Measurements from ENCODE around the gene ADRA2C. TPM values are rescaled to one million over a fixed set of nuclear protein-coding genes. Genes with fewer than 3 reads are reported as not detected.
A peak's percentile ranks its signal among the peaks of the same experiment; 100 is the strongest.

Gene ADRA2C
- total and polyA plus RNA-seq, 4 donors: 0.23 to 5.4 (median 1.9) TPM

DNA sequence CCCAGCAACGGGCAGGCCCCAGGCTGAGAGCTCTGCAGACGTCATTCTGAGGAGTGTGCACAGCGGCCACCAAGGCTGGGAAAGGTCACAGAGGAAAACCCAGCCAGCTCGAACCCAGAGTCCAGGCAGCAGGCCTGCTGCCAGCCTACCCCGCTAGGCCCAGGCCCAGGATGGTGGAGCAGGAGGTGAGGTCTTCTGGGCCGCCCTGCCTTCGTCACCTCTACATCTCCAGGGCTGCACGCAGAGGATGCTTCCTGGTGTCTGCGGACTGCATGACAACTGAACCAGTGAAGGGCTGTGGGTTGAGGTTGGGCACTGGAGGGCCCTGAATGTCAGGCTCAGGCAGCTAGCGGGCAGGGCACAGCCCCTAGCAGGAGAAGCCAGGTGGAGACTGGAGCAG lies 5.8 kb upstream of the ADRA2C start:
- H3K36me3 ChIP-seq (ENCODE audit: control insufficient read depth in 4 of 4, insufficient read depth in 4 of 4, low read length in 4 of 4): no peaks in the 10 kb centered on the region
- no peak overlapping the region for H3K9ac ChIP-seq (ENCODE audit: insufficient read depth in 1 of 2, low read length in 2 of 2)
- peaks cover 0 to 5% (median 2%) of the 10 kb centered on the region in 5 donors for H3K4me1 ChIP-seq (ENCODE audit: control insufficient read depth in 5 of 5, insufficient read depth in 5 of 5, low read length in 5 of 5)
- H3K4me3 ChIP-seq: no peak overlapping the region
- 84 to 88% methylated on average over 10 of the region's 10 CpGs for WGBS, 2 donors
- no peak overlapping the region for H3K27ac ChIP-seq (ENCODE audit: low read depth in 1 of 2, low read length in 1 of 2)
- ATAC-seq (ENCODE audit: insufficient read depth, low FRiP score) (no peak), DNase-seq (no peak)
- TF ChIP-seq, protein P1, sequence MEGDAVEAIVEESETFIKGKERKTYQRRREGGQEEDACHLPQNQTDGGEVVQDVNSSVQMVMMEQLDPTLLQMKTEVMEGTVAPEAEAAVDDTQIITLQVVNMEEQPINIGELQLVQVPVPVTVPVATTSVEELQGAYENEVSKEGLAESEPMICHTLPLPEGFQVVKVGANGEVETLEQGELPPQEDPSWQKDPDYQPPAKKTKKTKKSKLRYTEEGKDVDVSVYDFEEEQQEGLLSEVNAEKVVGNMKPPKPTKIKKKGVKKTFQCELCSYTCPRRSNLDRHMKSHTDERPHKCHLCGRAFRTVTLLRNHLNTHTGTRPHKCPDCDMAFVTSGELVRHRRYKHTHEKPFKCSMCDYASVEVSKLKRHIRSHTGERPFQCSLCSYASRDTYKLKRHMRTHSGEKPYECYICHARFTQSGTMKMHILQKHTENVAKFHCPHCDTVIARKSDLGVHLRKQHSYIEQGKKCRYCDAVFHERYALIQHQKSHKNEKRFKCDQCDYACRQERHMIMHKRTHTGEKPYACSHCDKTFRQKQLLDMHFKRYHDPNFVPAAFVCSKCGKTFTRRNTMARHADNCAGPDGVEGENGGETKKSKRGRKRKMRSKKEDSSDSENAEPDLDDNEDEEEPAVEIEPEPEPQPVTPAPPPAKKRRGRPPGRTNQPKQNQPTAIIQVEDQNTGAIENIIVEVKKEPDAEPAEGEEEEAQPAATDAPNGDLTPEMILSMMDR (IDR thresholded peaks at IDR 0.05; ENCODE audit: control extremely low read depth, extremely low read depth): no peak
- peaks cover 0 to 16% (median 3%) of the 10 kb centered on the region in 3 donors for H3K27me3 ChIP-seq (ENCODE audit: control insufficient read depth in 3 of 3, insufficient read depth in 3 of 3, low read length in 2 of 3)
- H3K9me3 ChIP-seq (ENCODE audit: control insufficient read depth in 4 of 4, insufficient read depth in 3 of 4, low read length in 3 of 4): peaks cover 0 to 10% (median 0%) of the 10 kb centered on the region in 4 donors

DNA sequence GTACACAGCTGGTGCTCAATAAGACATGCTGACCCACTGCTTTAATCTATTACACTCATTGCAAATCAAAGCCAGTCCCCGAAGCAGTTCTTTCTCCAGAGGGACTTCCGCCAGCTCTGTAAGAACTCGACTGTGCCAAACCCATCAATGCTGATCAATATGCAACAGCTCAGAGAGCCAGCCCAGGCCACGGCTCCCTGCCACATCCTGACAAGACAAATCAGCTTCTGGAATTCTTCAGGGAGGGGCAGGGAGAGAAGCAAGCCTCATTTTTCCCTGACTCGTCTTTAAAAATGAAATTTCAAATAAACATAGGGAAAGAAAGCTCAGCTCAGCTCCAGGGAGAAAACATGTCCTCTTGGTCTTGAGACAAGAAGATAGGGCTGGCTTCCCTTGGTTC lies 5.3 kb upstream of the ADRA2C start:
- no peak overlapping the region for H3K9ac ChIP-seq (ENCODE audit: insufficient read depth in 1 of 2, low read length in 2 of 2)
- no peak for ATAC-seq (ENCODE audit: insufficient read depth, low FRiP score)
- peak; percentile 37 to 63 (median 42) for DNase-seq
- H3K4me1 ChIP-seq (ENCODE audit: control insufficient read depth in 5 of 5, insufficient read depth in 5 of 5, low read length in 5 of 5): peaks cover 0 to 7% (median 3%) of the 10 kb centered on the region in 5 donors
- H3K27ac ChIP-seq (ENCODE audit: low read depth in 1 of 2, low read length in 1 of 2): no peak overlapping the region
- no peaks in the 10 kb centered on the region for H3K36me3 ChIP-seq (ENCODE audit: control insufficient read depth in 4 of 4, insufficient read depth in 4 of 4, low read length in 4 of 4)
- H3K4me3 ChIP-seq: no peak overlapping the region
- H3K9me3 ChIP-seq (ENCODE audit: control insufficient read depth in 4 of 4, insufficient read depth in 3 of 4, low read length in 3 of 4): peaks cover 0 to 10% (median 0%) of the 10 kb centered on the region in 4 donors
- 37 to 57% methylated on average over 5 of the region's 5 CpGs for WGBS, 2 donors
- H3K27me3 ChIP-seq (ENCODE audit: control insufficient read depth in 3 of 3, insufficient read depth in 3 of 3, low read length in 2 of 3): peaks cover 0 to 15% (median 3%) of the 10 kb centered on the region in 3 donors
- TF ChIP-seq, protein P1 (IDR thresholded peaks at IDR 0.05; ENCODE audit: control extremely low read depth, extremely low read depth): no peak

DNA sequence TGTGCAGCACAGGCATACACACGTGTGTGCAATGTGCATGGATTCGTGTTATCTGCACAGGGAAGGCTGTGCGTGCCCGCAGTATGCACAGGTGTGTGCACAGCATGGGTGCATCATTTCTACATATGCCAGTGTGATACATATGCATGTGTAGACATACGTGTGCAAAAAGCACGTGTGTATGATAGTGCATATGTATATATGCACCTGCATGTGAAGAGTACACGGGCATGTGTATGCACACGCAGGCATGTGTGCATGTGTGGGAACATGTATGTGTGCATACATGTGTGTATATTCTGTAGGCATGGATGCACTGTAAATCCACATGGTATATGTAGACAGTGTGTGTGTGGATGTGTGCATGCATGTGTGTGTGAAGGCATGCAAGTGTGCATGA lies 3.9 kb upstream of the ADRA2C start:
- Histone ChIP-seq H3K4me3 (no peak overlapping the region), H3K36me3 (ENCODE audit: control insufficient read depth in 4 of 4, insufficient read depth in 4 of 4, low read length in 4 of 4) (no peaks in the 10 kb centered on the region), H3K9ac (ENCODE audit: insufficient read depth in 1 of 2, low read length in 2 of 2) (no peak overlapping the region), H3K4me1 (ENCODE audit: control insufficient read depth in 5 of 5, insufficient read depth in 5 of 5, low read length in 5 of 5) (peaks cover 0 to 7% (median 4%) of the 10 kb centered on the region in 5 donors), H3K9me3 (ENCODE audit: control insufficient read depth in 4 of 4, insufficient read depth in 3 of 4, low read length in 3 of 4) (peaks cover 0 to 10% (median 0%) of the 10 kb centered on the region in 4 donors), H3K27ac (ENCODE audit: low read depth in 1 of 2, low read length in 1 of 2) (no peak overlapping the region), H3K27me3 (ENCODE audit: control insufficient read depth in 3 of 3, insufficient read depth in 3 of 3, low read length in 2 of 3) (peaks cover under 1 to 22% (median 8%) of the 10 kb centered on the region in 3 donors)
- WGBS, 2 donors: 80 to 87% methylated on average over 8 of the region's 8 CpGs
- TF ChIP-seq, protein P1 (IDR thresholded peaks at IDR 0.05; ENCODE audit: control extremely low read depth, extremely low read depth): no peak
- ATAC-seq (ENCODE audit: insufficient read depth, low FRiP score) (no peak), DNase-seq (no peak)
